PC-9 (cell line): ENCODE results near the gene C6orf141. TPM values are rescaled to one million over a fixed set of nuclear protein-coding genes. Genes with fewer than 3 reads are reported as not detected.

Source experiments
- BruUV-seq: library from RNA; stranded (reverse); fragments of 400-500 nt; replicated peaks from 2 replicates; lab custom pipeline; 2021; lab: Mats Ljungman, UMichigan
- CTCF ChIA-PET: fragments of 300-600 bp; sonication (Branson Sonifier 250); formaldehyde crosslinking; loops from one replicate; lab custom pipeline; 2022; ENCODE audit warnings: antibody characterized with exemption; lab: Charles Lee
- POLR2A ChIA-PET: fragments of 300-600 bp; sonication (Branson Sonifier 250); formaldehyde crosslinking; loops from one replicate; lab custom pipeline; 2022; ENCODE audit warnings: antibody characterized with exemption; ENCODE audit not compliant: unreplicated experiment; lab: Charles Lee
- DNase-seq, 2 experiments: peaks; one replicate each; pipeline versions ENCODE4 v3.0.0 to v3.0.0-alpha.2; 2015 to 2022; ENCODE audit warnings: mixed read lengths in 1 of 2
- H2AFZ ChIP-seq: fragments of 200-600 bp; sonication (generic); 2 replicates; pipeline ENCODE4 v1.8.1; 2017; ENCODE audit warnings: antibody characterized with exemption
- H3F3A ChIP-seq: fragments of 200-600 bp; sonication (generic); 2 replicates; pipeline ENCODE4 v1.8.1; 2017; ENCODE audit warnings: antibody characterized with exemption, mild to moderate bottlenecking, low read depth; ENCODE audit not compliant: insufficient read depth
- H3K27ac ChIP-seq: fragments of 200-600 bp; sonication (generic); 2 replicates; pipeline ENCODE4 v1.6.1; 2016; ENCODE audit warnings: mixed run types
- H3K27me3 ChIP-seq: fragments of 200-600 bp; sonication (generic); 2 replicates; pipeline ENCODE4 v1.6.1; 2016; ENCODE audit warnings: low read depth, mixed run types; ENCODE audit not compliant: insufficient read depth
- H3K36me3 ChIP-seq: fragments of 200-600 bp; sonication (generic); 2 replicates; pipeline ENCODE4 v1.6.1; 2016; ENCODE audit warnings: low read depth, mixed run types
- H3K4me1 ChIP-seq: fragments of 200-600 bp; sonication (generic); replicated peaks from 2 replicates; pipeline ENCODE4 v1.6.1; 2016; ENCODE audit warnings: mixed run types; ENCODE audit not compliant: insufficient read depth
- H3K4me2 ChIP-seq: fragments of 200-600 bp; sonication (generic); 2 replicates; pipeline ENCODE4 v1.6.1; 2017; ENCODE audit warnings: mixed run types
- H3K4me3 ChIP-seq: fragments of 200-600 bp; sonication (generic); 2 replicates; pipeline ENCODE4 v1.6.1; 2016; ENCODE audit warnings: mixed run types
- H3K79me2 ChIP-seq: fragments of 200-600 bp; sonication (generic); 2 replicates; pipeline ENCODE4 v1.6.1; 2017; ENCODE audit warnings: low read depth, mixed run types
- H3K9me2 ChIP-seq: fragments of 200-600 bp; sonication (generic); 2 replicates; pipeline ENCODE4 v1.8.1; 2017; ENCODE audit warnings: mild to moderate bottlenecking; ENCODE audit not compliant: insufficient read depth
- H3K9me3 ChIP-seq: fragments of 200-600 bp; sonication (generic); 2 replicates; pipeline ENCODE4 v1.8.1; 2016; ENCODE audit warnings: low read depth; ENCODE audit not compliant: insufficient read depth
- H4K20me1 ChIP-seq: fragments of 200-600 bp; sonication (generic); 2 replicates; pipeline ENCODE4 v1.8.1; 2017; ENCODE audit not compliant: insufficient read depth
- CTCF ChIP-seq: fragments of 200-600 bp; sonication (generic); conservative IDR thresholded peaks from 2 replicates; pipeline ENCODE4 v1.6.1; 2017; ENCODE audit warnings: mixed run types, antibody characterized with exemption, mild to moderate bottlenecking, moderate library complexity
- EZH2 ChIP-seq: fragments of 200-600 bp; sonication (generic); IDR thresholded peaks from 2 replicates; pipeline ENCODE4 v1.8.0; 2017; ENCODE audit warnings: antibody characterized with exemption, low read depth
- intact Hi-C: fragments of 100-400 bp; cut with micrococcal nuclease; formaldehyde crosslinking; loops from one replicate; pipeline ENCODE4 v1.10.0; 2022; ENCODE audit not compliant: unreplicated experiment
- total RNA-seq: library from RNA; stranded (reverse); gene quantifications from 2 replicates; pipeline ENCODE4 v1.2.3, GENCODE V29; 2021

The C6orf141 gene
- total RNA-seq, 1 experiment from 2014 or later, result 21.9 TPM

- Histone ChIP-seq H4K20me1 (no peaks in the 10 kb centered on the region), H3K27ac (no peak overlapping the region), H3K79me2 (no peaks in the 10 kb centered on the region), H3K9me2 (no peaks in the 10 kb centered on the region), H3F3A (no peaks in the 10 kb centered on the region), H3K27me3 (no peaks in the 10 kb centered on the region), H2AFZ (no peak overlapping the region), H3K36me3 (no peaks in the 10 kb centered on the region), H3K4me2 (no peak overlapping the region), H3K9me3 (no peaks in the 10 kb centered on the region), H3K4me3 (no peak overlapping the region), H3K4me1 (no peaks in the 10 kb centered on the region)
- BruUV-seq, result no TSS peak
- no peak for DNase-seq
- TF ChIP-seq CTCF (no peak), EZH2 (no peak)
- ChIA-PET CTCF (no interaction called here), POLR2A (no interaction called here)
- intact Hi-C loops, result no loop called here
These were observed 26.6 kb upstream of the C6orf141 start for GRCh38 chr6:49523901-49524300.

- Histone ChIP-seq H3K4me2 (no peak overlapping the region), H3F3A (no peaks in the 10 kb centered on the region), H3K4me1 (no peaks in the 10 kb centered on the region), H3K9me2 (no peaks in the 10 kb centered on the region), H3K9me3 (no peaks in the 10 kb centered on the region), H2AFZ (no peak overlapping the region), H3K4me3 (no peak overlapping the region), H3K27me3 (no peaks in the 10 kb centered on the region), H3K27ac (no peak overlapping the region), H3K79me2 (no peaks in the 10 kb centered on the region), H3K36me3 (no peaks in the 10 kb centered on the region), H4K20me1 (no peaks in the 10 kb centered on the region)
- ChIA-PET POLR2A (no interaction called here), CTCF (no interaction called here)
- BruUV-seq, result no TSS peak
- no peak for TF ChIP-seq CTCF
- DNase-seq, result no peak
- intact Hi-C loops, result no loop called here
These were observed 25.9 kb upstream of the C6orf141 start for GRCh38 chr6:49524541-49524940.

- TF ChIP-seq EZH2, result no peak
- TF ChIP-seq CTCF, result no peak
- Histone ChIP-seq H3K27ac (no peak overlapping the region), H3K27me3 (no peaks in the 10 kb centered on the region), H3K36me3 (no peaks in the 10 kb centered on the region), H3F3A (no peaks in the 10 kb centered on the region), H3K9me2 (no peaks in the 10 kb centered on the region), H3K4me2 (no peak overlapping the region), H3K79me2 (no peaks in the 10 kb centered on the region), H3K4me1 (no peaks in the 10 kb centered on the region), H2AFZ (0 out of 2 replicates have a peak overlapping the region, but pooled peaks have one; percentile 27), H4K20me1 (no peaks in the 10 kb centered on the region), H3K9me3 (no peaks in the 10 kb centered on the region), H3K4me3 (no peak overlapping the region)
- POLR2A ChIA-PET, result no interaction called here
- CTCF ChIA-PET, result no interaction called here
- intact Hi-C loops, result no loop called here
- BruUV-seq, result no TSS peak
- DNase-seq, result no peak
These were observed 23.9 kb upstream of the C6orf141 start for GRCh38 chr6:49526598-49526997.
